Non-pigmented ciliary epithelial cell (primary cell): Measurements from ENCODE around the gene UPK3B.
"Not testable (repeated sequence)": the region's sequence is repeated elsewhere in the genome, so short reads cannot be mapped to it uniquely, and the experiment has no call there.

Source experiments
- DNase-seq: peaks from one replicate; pipeline ENCODE4 v3.0.0-alpha.2; 2010; ENCODE audit warnings: low read depth

The UPK3B gene

DNA sequence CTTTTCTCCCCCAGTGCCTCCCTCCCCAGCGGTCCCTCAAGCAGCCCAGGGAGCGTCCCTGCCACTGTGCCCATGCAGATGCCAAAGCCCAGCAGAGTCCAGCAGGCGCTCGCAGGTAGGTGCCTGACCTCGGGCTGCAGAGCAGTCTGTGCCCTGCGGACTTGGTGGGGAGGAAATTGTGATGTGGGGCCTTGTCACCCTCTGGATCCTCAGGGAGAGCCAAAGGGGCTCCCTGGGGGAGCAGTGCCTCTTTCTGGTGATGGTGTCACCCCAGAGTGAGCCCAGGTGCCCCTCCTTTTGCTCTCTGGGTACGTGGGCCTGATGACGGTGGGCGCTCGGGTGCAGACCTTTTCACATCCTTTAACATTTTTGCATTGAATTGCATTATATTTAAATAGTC lies 18.2 kb upstream of the UPK3B start:
- DNase-seq, result not testable (repeated sequence)

DNA sequence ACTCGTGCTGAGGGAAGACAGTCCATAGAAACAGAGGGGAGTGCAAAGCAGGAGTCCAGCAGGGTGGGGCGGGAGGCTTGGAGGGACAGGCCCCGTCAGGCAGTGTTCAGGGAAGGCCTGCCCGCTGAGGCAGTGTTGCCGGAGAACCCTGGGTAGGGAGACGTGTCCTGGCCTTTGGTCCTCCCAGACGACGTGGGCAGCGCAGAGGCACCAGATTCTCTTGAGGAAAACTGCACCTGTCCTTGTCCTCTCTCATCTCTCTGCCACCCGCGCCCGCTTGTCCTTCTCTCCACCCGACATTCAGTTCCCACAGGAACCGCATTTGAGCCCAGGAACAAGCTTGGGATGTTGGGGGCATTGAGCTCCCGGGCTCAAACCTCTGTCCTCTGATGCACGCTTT lies 14.6 kb upstream of the UPK3B start:
- DNase-seq, result not testable (repeated sequence)

DNA sequence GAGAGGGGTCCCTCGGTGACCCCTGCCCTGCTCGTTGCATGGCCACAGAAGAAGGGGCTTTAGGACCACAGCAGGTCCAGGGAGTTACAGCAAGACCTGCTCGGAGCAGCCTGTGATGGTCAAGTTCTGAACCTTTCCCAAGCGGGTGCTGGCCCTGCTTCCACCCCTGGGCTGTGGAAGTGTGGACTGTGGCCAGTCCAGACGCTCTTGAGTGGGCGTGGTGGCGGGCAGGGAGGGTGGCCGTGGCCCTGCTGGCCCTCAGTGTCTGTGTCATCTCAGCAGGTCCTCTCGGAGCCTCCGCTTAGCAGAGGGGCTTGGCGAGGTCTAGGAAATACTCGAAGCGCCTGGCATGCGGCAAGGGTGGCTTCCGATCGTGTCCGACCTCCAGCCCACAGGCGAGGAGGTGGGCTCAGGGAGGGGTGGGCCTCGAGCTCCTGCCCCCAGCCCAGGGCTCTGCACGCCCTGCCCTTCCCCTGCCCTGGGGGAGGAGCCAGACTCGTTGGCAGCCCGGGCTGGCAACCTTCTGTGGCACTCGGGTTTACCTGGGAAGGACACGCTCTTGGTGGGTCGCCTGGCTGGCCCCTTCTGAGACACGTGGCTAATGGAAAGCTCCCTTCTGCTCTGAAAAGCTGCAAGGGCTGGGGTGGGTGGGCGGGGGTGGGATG lies 12.3 kb upstream of the UPK3B start:
- not testable (repeated sequence) for DNase-seq

DNA sequence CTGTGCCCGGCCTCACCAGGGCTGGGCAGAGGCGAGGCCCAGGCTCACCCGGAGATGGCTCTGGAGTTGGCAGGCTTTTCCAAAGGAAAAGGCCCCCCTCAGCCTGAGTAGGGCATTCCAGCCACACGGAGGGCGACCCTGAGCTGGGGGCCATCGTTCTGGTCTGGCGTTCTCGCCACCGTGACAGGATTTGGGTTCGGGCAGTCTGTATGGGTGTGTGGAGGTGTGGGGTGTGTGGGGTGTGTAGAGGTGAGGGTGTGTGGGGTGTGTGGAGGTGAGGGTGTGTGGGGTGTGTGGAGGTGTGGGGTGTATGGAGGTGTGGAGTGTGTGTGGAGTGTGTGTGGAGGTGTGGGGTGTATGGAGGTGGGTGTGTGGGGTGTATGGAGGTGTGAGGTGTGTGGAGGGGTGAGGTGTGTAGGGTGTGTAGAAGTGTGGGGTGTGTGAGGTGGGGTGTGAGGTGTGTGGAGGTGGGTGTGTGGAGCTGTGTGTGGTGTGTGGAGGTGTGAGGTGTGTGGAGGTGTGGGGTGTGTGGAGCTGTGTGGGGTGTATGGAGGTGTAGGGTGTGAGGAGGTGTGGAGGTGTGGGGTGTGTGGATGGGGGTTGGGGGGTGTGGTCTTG lies 11.7 kb upstream of the UPK3B start:
- not testable (repeated sequence) for DNase-seq

DNA sequence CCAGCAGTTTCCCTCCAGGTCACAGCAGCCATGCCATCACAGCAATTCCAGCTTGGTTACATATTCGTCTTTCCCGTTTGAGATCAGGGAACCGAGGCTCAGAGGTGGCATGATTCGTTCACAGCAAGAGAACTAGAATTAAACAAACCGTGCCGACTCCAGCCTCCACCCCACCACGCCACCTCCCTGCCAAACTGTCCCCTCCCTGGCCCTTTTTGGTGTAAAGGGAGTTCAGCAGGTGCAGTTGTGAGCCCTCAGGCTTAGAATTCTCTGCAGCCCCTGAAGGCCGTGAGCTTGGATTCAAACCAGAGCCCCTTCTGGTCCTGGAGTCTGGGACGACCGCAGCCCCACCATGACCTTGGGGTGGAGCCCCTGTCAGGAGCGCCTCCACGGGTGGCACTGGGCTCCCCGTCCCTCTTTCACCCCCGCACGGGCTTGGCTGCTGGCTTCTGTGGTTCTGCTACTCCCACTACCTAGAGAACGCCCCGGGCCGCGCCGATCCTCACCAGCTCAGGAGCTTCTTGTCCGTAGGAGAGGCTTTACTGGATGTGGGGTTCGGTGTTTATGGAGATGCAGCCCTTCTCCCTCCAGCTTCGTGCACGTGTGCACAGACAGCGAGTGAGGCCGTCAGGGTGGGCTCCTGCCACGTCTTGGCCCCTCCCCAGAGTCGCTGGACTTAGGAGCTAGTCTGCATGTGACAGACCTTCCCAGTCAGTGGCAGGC lies 11.0 kb upstream of the UPK3B start:
- not testable (repeated sequence) for DNase-seq

DNA sequence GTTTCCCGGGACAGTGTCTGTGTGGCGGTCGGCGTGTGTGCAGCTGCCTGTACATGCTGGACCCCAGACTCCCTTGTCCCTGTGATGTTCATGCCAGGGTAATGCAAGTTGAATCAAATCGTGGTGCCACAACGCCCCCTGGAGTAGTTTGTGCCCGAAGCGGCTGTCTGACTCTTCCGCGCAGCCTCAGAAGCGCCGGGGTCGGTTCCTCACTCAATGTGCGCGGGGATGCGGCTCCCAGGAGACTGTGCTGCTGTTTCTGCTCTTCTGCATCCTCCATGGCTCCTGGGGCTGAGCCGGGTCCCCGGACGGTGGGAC lies 10.5 kb upstream of the UPK3B start:
- DNase-seq, result not testable (repeated sequence)

DNA sequence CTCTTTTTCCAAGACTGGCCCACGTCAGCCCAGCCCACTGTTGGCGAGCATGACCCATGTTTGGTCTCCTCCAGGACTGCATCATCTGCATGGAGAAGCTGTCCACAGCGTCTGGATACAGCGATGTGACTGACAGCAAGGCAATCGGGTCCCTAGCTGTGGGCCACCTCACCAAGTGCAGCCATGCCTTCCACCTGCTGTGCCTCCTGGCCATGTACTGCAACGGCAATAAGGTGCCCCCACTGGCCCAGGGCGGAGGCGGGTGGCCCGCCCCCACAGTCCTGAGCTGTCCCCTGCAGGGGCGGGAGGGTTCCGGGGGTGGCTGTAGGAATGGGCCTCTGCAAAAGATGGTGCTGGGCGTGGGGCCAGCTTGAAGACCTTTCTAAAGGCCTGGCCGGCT lies 8.1 kb upstream of the UPK3B start:
- not testable (repeated sequence) for DNase-seq

DNA sequence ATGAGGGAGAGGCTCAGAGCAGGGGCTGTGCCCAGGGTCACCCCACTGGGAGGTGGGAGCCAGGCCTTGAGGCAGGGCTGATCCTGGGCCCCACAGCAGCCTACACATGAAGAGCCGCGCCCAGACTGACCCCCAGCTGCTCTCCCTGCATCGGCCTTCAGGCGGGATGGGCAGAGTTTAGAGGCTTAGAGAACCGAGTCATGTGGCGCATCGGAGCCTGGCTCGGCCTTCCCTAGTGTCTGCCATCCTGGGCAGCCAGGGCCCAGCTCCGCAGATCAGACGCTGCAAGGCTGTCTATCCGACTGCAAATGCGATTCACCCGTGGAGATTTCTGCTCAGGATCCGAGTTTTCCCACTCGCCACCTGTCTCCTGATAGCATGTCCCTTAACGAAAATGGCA lies 7.5 kb upstream of the UPK3B start:
- not testable (repeated sequence) for DNase-seq

DNA sequence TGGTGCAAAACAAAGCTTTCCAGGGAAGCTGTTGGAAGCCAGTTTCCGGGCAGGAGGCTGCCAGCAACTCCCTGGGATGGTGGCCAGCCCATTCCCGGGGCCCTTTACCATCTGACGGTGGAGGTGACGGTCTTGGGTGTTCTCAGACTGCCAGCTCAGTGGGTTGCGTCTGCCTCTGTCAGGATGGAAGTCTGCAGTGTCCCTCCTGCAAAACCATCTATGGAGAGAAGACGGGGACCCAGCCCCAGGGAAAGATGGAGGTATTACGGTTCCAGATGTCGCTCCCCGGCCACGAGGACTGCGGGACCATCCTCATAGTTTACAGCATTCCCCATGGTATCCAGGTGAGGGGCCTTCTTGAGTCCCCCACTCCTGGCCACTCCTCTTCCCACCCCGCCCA lies 7.1 kb upstream of the UPK3B start:
- DNase-seq, result not testable (repeated sequence)

DNA sequence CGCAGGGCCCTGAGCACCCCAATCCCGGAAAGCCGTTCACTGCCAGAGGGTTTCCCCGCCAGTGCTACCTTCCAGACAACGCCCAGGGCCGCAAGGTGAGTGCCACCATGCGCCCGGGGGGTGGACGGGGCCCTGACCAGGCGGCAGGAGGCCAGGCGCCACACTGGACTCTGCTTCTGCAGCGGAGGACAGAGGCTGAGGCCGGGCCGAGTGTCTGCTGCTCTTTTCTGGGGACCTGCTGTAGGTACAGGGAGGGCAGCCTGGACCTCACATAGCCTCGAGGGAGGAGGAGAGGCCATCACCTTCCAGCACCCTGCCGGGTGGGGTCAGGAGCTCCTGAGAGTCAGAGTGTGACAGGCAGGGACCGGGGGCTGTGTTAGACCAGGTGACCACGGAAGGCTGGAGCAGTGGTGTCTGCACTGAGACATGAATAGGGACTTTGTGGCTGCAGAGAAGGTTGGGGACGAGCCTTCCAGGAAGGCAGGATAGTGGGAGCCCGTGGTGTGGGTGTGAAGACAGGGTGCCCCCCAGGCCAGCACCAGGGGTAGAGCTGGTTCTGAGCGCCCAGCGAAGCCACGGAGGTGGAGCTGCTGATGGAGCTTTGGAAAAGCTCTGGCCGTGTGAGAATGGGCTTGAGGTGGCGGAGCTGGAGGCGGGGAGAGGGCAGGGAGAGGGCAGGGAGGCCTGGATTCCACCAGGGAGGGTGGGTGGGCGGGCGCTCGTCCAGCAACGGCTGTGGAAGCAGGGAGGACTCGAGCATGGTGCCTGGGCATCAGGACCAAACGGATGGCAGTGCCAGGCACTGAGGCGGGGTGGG lies 5.8 kb upstream of the UPK3B start:
- DNase-seq, result not testable (repeated sequence)

DNA sequence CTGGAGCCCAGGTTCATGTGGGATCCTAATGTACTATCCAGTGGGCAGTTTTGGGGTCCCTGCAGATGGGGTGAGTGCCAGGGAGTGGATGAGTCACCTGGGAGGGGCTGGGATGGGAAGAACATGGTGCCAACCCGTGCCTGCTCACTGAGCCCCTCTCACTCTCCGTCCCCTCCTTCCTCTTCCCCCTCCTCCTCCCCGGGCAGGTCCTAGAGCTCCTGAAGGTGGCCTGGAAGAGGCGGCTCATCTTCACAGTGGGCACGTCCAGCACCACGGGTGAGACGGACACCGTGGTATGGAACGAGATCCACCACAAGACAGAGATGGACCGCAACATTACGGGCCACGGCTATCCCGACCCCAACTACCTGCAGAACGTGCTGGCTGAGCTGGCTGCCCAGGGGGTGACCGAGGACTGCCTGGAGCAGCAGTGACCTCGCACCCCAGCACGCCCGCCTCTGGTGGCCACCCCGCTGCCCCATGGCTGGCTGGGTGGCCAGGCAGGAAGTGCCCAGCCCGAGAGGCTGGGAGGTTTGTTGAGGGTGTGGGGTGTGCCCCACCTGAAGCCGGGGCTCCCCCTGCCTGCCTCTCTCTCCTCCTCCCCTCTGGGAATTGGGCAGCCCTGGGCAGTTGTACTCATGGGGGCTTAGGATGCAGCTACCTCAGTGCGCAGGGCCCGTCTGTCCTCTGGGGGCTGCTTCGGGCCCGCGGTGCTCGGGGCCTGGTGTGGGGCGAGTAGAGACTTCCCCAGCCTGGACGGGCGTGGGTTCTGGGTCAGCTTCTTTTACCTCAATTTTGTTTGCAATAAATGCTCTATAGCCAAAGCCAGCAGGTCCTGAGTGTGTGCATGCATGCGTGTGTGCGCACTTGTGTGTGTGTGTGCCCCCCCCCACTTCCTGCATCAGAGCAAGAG lies 4.9 kb upstream of the UPK3B start:
- DNase-seq, result no peak

DNA sequence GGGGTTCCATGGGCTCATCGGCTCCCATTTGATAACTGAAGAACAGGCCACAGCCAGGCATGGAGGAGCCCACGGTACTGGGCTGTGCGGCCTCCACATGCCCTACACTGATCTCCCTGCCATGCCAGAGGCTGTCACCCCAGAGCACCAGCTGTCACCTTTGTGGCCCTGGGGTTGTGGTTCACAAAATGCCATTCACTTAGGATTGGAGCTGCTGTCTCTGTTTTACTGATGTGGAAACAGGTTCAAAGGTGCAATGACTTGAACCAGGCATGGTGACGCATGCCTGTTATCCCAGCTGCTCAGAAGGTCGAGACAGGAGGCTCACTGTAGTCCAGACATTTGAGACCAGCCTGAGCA lies 4.3 kb upstream of the UPK3B start:
- no peak for DNase-seq

DNA sequence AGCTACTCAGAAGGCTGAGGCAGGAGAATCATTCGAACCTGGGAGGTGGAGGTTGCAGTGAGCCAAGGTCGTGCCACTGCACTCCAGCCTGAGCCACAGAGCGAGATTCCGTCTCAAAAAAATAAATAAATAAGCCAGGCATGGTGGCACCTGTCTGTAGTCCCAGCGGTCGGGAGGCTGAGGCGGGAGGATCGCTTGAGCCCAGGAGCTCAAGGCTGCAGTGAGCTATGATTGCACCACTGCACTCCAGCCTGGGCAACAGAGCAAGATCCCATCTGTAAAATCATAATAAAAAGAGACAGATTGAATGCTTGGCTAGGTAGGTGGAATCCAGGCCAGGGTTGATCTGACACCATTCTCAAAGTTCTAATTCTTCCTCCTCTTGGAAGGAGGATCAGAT lies 3.7 kb upstream of the UPK3B start:
- not testable (repeated sequence) for DNase-seq

DNA sequence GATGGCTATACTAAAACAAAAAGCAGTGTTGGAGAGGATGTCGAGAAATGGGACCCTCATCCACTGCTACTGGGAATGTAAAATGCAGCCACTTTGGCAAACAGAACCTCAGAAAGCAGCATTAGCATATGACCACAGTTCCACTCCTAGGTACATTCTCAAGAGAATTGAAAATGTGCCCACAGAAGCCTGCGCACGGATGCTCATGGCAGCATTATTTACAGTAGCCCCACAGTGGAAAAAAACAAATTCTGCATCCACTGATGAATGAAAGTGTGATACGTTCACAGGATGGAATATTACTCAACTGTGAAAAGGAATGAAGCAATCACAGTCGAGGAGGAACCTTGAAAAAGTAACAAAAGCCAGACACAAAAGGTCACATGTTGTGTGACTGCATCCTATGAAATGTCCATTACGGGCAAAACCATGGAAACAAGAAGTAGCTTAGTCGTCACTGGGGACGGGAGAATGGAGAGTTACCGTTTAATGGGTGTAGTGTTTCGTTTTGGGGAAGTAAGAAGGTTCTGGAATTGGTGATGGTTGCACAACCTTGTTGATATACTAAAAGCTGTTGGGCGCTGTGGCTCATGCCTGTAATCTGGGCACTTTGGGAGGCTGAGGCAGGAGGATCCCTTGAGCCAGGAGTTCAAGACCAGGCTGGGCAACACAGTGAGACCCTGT lies 2.5 kb upstream of the UPK3B start:
- no peak for DNase-seq

DNA sequence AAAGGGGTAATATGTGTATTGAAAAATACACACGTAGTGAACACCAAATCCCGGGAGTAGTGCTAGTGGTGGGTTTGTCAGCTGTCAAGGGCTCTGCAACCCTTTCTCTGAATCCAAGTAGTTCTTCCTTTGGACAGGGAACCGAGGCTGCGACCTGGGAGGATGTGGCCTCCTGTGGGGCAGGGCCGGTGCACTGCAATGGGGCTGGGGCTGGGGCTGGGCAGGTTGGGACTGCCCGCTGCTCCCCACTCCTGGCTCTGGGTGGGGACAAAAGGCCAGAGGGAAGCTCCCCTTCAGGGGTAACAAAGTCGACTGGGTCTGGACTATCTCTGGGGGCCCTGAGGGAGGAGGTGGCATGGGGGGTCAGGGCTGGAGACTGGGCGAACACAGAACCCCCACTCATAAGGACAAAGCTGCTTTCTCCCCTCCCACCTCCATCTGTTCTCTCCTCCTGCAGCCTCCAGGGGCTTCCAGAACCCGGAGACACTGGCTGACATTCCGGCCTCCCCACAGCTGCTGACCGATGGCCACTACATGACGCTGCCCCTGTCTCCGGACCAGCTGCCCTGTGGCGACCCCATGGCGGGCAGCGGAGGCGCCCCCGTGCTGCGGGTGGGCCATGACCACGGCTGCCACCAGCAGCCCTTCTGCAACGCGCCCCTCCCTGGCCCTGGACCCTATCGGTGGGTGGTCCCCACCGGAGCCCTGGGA lies 1.0 kb downstream of the UPK3B start:
- DNase-seq, result not testable (repeated sequence)

DNA sequence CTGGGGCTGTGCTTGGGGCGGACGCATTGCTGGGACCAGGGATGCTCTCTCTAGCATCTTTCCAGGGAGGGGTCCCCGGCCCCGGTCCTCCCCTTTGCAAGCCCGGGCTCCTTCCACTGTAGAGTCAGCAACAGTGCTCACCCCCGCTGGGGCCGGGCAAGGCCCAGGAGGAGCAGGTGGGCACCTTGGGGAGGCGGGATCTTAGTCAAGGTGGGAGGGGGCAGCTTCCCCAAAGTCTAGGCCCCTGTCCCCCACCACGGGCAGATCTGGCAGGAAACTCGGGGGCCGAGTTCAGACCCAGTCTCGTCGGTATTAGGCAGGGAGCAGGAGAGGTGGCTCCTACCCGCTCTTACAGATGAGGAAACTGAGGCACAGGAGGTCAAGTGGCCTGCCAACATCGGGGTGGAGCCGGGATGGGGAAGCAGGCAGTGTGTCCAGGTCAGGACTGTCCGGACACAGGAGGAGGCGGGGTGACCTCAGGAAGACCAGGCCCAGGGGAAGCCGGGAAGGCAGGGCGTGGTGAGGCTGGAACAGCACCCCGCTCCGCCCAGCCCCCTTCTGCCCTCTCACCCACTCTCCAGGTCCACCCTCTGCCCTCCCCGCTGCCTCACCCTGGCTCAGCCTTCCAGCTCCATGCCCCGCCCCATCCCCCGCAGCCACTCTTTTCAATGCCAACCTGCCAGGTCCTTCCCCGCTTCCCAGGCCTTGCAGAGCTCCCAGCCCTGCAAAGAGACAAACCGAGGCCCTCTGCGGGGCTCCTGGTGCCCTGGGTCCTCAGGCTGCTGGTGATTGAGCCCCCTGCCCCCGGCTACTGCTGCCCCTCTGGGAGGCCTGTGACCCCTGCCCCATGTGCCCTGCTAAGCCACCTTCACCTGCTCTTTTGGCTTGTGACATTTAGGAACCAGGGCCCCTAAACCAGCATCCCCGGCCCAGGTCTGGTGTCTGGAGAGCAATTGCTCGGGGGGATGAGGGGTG lies 1.8 kb downstream of the UPK3B start:
- not testable (repeated sequence) for DNase-seq

DNA sequence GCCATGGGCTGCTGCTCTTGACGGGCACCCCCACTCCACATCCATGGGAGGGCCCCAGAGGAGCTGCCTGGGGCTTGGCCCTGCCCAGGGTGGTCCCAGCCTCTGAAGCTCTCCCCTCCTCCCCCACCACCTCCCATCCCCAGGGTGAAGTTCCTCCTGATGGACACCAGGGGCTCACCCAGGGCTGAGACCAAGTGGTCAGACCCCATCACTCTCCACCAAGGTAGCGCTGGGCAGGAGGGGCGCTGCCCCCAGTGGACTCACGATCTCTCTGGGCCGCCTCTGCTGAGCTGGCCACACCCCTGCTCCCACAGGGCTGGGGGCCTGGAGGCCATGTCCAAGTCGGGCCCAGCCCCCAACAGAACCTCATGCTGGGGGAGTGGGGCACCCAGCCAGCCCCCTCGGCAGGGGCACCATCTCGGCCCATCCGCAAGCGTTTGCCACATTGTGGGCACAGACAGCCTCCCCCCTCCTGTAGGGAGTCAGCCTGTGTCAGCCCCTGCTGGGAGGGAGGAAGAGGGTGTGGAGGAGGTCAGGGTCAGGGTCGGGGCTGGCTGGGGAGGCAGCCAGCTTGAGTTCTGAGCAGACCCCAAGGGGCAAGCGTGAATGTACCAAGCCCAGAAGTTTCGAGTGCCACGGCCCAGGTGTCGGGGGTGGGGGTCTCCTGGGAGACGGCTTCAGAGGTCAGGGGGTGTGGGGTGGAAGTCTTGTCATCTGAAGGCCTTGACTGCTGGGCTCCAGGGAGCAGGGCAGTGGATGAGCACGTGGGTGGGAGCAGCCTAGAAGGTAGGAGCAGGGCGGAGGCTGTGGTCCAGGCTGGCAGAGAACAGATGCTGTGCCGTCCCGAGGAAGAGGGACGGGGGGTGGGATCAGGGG lies 2.8 kb downstream of the UPK3B start:
- DNase-seq, result no peak
